GM12878 (cell line): ENCODE results near the gene ACTN2. TPM values are rescaled to one million over a fixed set of nuclear protein-coding genes. Genes with fewer than 3 reads are reported as not detected.

ENCODE experiments used
- ATAC-seq: fragments of 200-7000 bp; cut with Tn5 transposase; 3 replicates; pipeline ENCODE4 v1.9.1; 2020; ENCODE audit warnings: mild to moderate bottlenecking, moderate library complexity
- BruUV-seq: library from RNA; stranded (reverse); fragments of 400-500 nt; replicated peaks from 2 replicates; lab custom pipeline; 2021; lab: Mats Ljungman, UMichigan
- CTCF ChIA-PET: fragments of 300-600 bp; sonication (Branson Sonifier 250); formaldehyde crosslinking; extraction: SDS; loops from one replicate; lab custom pipeline; 2021; ENCODE audit warnings: inconsistent platforms; lab: Yijun Ruan, JAX
- POLR2A ChIA-PET: fragments of 350-600 bp; formaldehyde crosslinking; extraction: SDS; loops from one replicate; lab custom pipeline; 2021; ENCODE audit warnings: inconsistent platforms; lab: Charles Lee
- RAD21 ChIA-PET: fragments of 300-600 bp; sonication (Branson Sonifier 250); formaldehyde crosslinking; loops from one replicate; lab custom pipeline; 2023; ENCODE audit warnings: antibody characterized with exemption; ENCODE audit not compliant: unreplicated experiment; lab: Charles Lee
- SMC1A ChIA-PET: fragments of 300-600 bp; sonication (Branson Sonifier 250); formaldehyde crosslinking; loops from one replicate; lab custom pipeline; 2023; ENCODE audit not compliant: unreplicated experiment, uncharacterized antibody; lab: Charles Lee
- DNase-seq: peaks from one replicate; pipeline ENCODE4 v3.0.0-alpha.2; 2011; ENCODE audit warnings: low read depth, low spot score
- FAIRE-seq: peaks from 3 replicates; lab custom pipeline; 2011; peaks lifted over from hg19 to GRCh38; lab: Jason Lieb, UNC
- H2AFZ ChIP-seq: 2 replicates; pipeline ENCODE4 v1.6.0; 2011; ENCODE audit warnings: low read depth, low read length, control low read depth; ENCODE audit not compliant: control insufficient read depth
- H3K27ac ChIP-seq: 2 replicates; pipeline ENCODE4 v1.5.1; 2011; ENCODE audit warnings: control low read depth; ENCODE audit not compliant: control insufficient read depth, insufficient read depth
- H3K27me3 ChIP-seq, 2 experiments: replicated peaks in 1 of 2; 2 replicates each; pipeline versions ENCODE4 v1.6.0 to v1.6.1; 2011; ENCODE audit warnings: low read length in 1 of 2; ENCODE audit not compliant: control insufficient read depth in 2 of 2, insufficient read depth in 2 of 2
- H3K36me3 ChIP-seq, 2 experiments: 2 replicates each; pipeline ENCODE4 v1.5.1; 2011; ENCODE audit warnings: low read length in 1 of 2; ENCODE audit not compliant: control insufficient read depth in 2 of 2, insufficient read depth in 2 of 2
- H3K4me1 ChIP-seq: 2 replicates; pipeline ENCODE4 v1.6.1; 2011; ENCODE audit warnings: mild to moderate bottlenecking, low read length, moderate library complexity, mixed read lengths; ENCODE audit not compliant: control insufficient read depth, insufficient read depth
- H3K4me2 ChIP-seq: 2 replicates; pipeline ENCODE4 v1.6.0; 2011; ENCODE audit warnings: control low read depth; ENCODE audit not compliant: control insufficient read depth, insufficient read depth
- H3K4me3 ChIP-seq: fragments of 200-600 bp; sonication (generic); 2 replicates; pipeline ENCODE4 v1.5.1; 2016
- H3K79me2 ChIP-seq: 2 replicates; pipeline ENCODE4 v1.6.0; 2011; ENCODE audit warnings: low read length; ENCODE audit not compliant: control insufficient read depth, insufficient read depth
- H3K9ac ChIP-seq: 2 replicates; pipeline ENCODE4 v1.8.0; 2011; ENCODE audit warnings: low read length, control low read depth, mixed read lengths; ENCODE audit not compliant: control insufficient read depth, insufficient read depth
- H3K9me3 ChIP-seq: replicated peaks from 3 replicates; pipeline ENCODE4 v1.5.1; 2011; ENCODE audit warnings: mild to moderate bottlenecking, low read length; ENCODE audit not compliant: control insufficient read depth, insufficient read depth
- H4K20me1 ChIP-seq: 2 replicates; pipeline ENCODE4 v1.6.0; 2011; ENCODE audit not compliant: control insufficient read depth, insufficient read depth
- ATF3 ChIP-seq: IDR thresholded peaks from 2 replicates; pipeline ENCODE4 v1.6.1; 2011; ENCODE audit warnings: low read depth, mild to moderate bottlenecking, low read length, moderate library complexity, borderline replicate concordance; ENCODE audit errors: extremely low read depth
- BHLHE40 ChIP-seq, 2 experiments: fragments of 450-650 bp in 1 of 2; IDR thresholded peaks; 2 replicates each; pipeline ENCODE4 v1.6.1; 2011 to 2017; ENCODE audit warnings: low read depth in 2 of 2, borderline replicate concordance in 1 of 2, improper control_type of control experiment in 1 of 2, low read length in 1 of 2, mild to moderate bottlenecking in 1 of 2
- ETV6 ChIP-seq, 2 experiments: fragments of 450-650 bp in 1 of 2; IDR thresholded peaks in 1 of 2; conservative IDR thresholded peaks in 1 of 2; 2 replicates each; pipeline ENCODE4 v1.6.1; 2014; ENCODE audit warnings: antibody characterized with exemption in 1 of 2, borderline replicate concordance in 1 of 2, low read depth in 1 of 2, mild to moderate bottlenecking in 1 of 2, moderate library complexity in 1 of 2
- FOXK2 ChIP-seq: fragments of 450-650 bp; IDR thresholded peaks from 2 replicates; pipeline ENCODE4 v1.6.1; 2017; ENCODE audit warnings: mild to moderate bottlenecking, moderate library complexity
- IRF3 ChIP-seq: fragments of 450-650 bp; IDR thresholded peaks from 2 replicates; pipeline ENCODE4 v1.6.1; 2014; ENCODE audit warnings: mild to moderate bottlenecking
- KLF5 ChIP-seq: fragments of 450-650 bp; IDR thresholded peaks from 2 replicates; pipeline ENCODE4 v1.6.1; 2014; ENCODE audit warnings: mild to moderate bottlenecking; ENCODE audit not compliant: partially characterized antibody
- LARP7 ChIP-seq: fragments of 450-650 bp; IDR thresholded peaks from 2 replicates; pipeline ENCODE4 v1.6.1; 2017; ENCODE audit warnings: mild to moderate bottlenecking
- NBN ChIP-seq: fragments of 450-650 bp; IDR thresholded peaks from 2 replicates; pipeline ENCODE4 v1.6.1; 2016
- RAD51 ChIP-seq: fragments of 450-650 bp; IDR thresholded peaks from 2 replicates; pipeline ENCODE4 v1.6.1; 2016; ENCODE audit warnings: moderate library complexity, mild to moderate bottlenecking, inconsistent platforms
- SMAD1 ChIP-seq: fragments of 450-650 bp; IDR thresholded peaks from 2 replicates; pipeline ENCODE4 v1.6.1; 2018; ENCODE audit warnings: mild to moderate bottlenecking, low read depth; ENCODE audit not compliant: partially characterized antibody
- STAT1 ChIP-seq: fragments of 450-650 bp; conservative IDR thresholded peaks from 2 replicates; pipeline ENCODE4 v1.6.1; 2014; ENCODE audit warnings: antibody characterized with exemption, mild to moderate bottlenecking
- TAF1 ChIP-seq: IDR thresholded peaks from 2 replicates; pipeline ENCODE4 v1.6.1; 2011; ENCODE audit warnings: mild to moderate bottlenecking, low read depth, low read length, borderline replicate concordance
- TBL1XR1 ChIP-seq: IDR thresholded peaks from 2 replicates; pipeline ENCODE4 v1.6.1; 2012; ENCODE audit warnings: low read depth, low read length, improper control_type of control experiment
- ZNF217 ChIP-seq: fragments of 450-650 bp; IDR thresholded peaks from 2 replicates; pipeline ENCODE4 v1.6.1; 2017; ENCODE audit warnings: antibody characterized with exemption, mild to moderate bottlenecking
- ZNF592 ChIP-seq: fragments of 450-650 bp; IDR thresholded peaks from 2 replicates; pipeline ENCODE4 v1.6.1; 2017; ENCODE audit warnings: mild to moderate bottlenecking, moderate library complexity
- WGBS: methylation state at CpG from one replicate; pipeline ENCODE4 v1.1.6; 2016; ENCODE audit warnings: low lambda C conversion rate; ENCODE audit not compliant: insufficient replicate concordance, insufficient coverage; ENCODE audit errors: missing lambda C conversion rate; 5-methylcytosine and 5-hydroxymethylcytosine counted together
- in situ Hi-C: fragments of 300-500 bp; cut with MboI; formaldehyde crosslinking; loops from 9 replicates; pipeline ENCODE4 v1.14.3; 2018; ENCODE audit warnings: mixed read lengths
- intact Hi-C: fragments of 100-400 bp; cut with micrococcal nuclease; formaldehyde crosslinking; loops from one replicate; pipeline ENCODE4 v1.14.2; 2022; ENCODE audit not compliant: unreplicated experiment
- polyA plus RNA-seq, 11 experiments: library from polyadenylated mRNA; depleted of rRNA in 4 of 11; unstranded in 6 of 11; stranded (reverse) in 5 of 11; fragments of >200 nt; fragmentation: Nextera tagmentation in 4 of 11; fragmentation: Illumina TruSeq in 1 of 11; extraction: Ambion mirVana in 4 of 11; extraction: Trizol in 1 of 11; gene quantifications; 1 replicate in 1 of 11; 2 replicates in 10 of 11; pipeline versions ENCODE4 v1.2.1 to v1.2.3, GENCODE V29; 2011 to 2016; ENCODE audit warnings: inconsistent platforms in 2 of 11, missing spikeins in 2 of 11, low read depth in 1 of 11
- total RNA-seq, 4 experiments: library from RNA; depleted of rRNA in 3 of 4; stranded (reverse); fragments of >200 nt in 3 of 4; fragmentation: Illumina TruSeq in 1 of 4; extraction: Trizol in 1 of 4; gene quantifications; 2 replicates each; pipeline versions ENCODE4 v1.2.1 to v1.2.3, GENCODE V29; 2013 to 2021
- TF ChIP-seq, protein P1 (sequence below): fragments of 450-650 bp; IDR thresholded peaks from 2 replicates; pipeline ENCODE4 v1.6.1; 2017; ENCODE audit warnings: mild to moderate bottlenecking

ACTN2 gene
- total and polyA plus RNA-seq, 10 of the 15 experiments (the other 5 are each of a cell fraction or from before 2014, with no cell fraction given), result 0.10 TPM; not detected in 9

DNA sequence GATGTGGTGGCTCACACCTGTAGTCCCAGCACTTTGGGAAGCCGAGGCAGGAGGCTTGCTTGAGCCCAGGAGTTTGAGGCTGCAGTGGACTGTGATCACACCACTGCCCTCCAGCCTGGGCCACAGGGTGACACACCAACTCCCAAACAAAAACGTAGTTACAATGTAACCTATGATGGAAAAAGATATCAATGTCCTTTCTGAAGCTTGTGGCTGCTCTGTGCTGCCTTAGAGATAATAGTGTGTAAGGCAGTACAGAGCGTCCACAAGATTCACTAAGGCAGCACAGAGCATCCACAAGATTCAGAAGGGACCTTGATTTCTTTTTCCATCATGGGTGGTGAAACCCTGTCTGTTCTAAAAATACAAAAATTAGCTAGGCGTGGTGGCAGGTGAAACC is 42.5 kb downstream of the ACTN2 start (continued):
- TF ChIP-seq FOXK2 (no peak), IRF3 (no peak)

- WGBS, result 27% methylated on average over 3 of the region's 3 CpGs
- Histone ChIP-seq H3K9ac (no peak overlapping the region), H3K4me1 (peaks cover 3% of the 10 kb centered on the region), H3K4me3 (no peak overlapping the region), H3K27ac (no peak overlapping the region), H3K9me3 (no peaks in the 10 kb centered on the region), H4K20me1 (no peaks in the 10 kb centered on the region), H3K36me3 (no peaks in the 10 kb centered on the region), H3K4me2 (no peak overlapping the region), H3K27me3 (no peaks in the 10 kb centered on the region), H2AFZ (peak overlapping the region; percentile 29), H3K79me2 (no peaks in the 10 kb centered on the region)
- DNase-seq (no peak), ATAC-seq (peak; percentile 59), FAIRE-seq (no peak)
- in situ Hi-C loops (no loop called here), intact Hi-C loops (no loop called here)
- CTCF ChIA-PET, result no interaction called here
- RAD21 ChIA-PET, result no interaction called here
- POLR2A ChIA-PET, result no interaction called here
- no peak for TF ChIP-seq ZNF217
- TF ChIP-seq KLF5, result no peak
- TF ChIP-seq ZNF592, result no peak
- no peak for TF ChIP-seq TAF1
- TF ChIP-seq ETV6 (conservative IDR thresholded peaks at IDR 0.05 in 1 of 2, IDR thresholded peaks at IDR 0.05 in 1 of 2; ENCODE audit: borderline replicate concordance in 1 of 2, low read depth in 1 of 2), result no peak
- TF ChIP-seq RAD51, result no peak
- TF ChIP-seq TBL1XR1, result no peak
- no peak for TF ChIP-seq SMAD1
- TF ChIP-seq ATF3, result no peak
- TF ChIP-seq NBN, result no peak
- no peak for TF ChIP-seq STAT1
- TF ChIP-seq, protein P1, sequence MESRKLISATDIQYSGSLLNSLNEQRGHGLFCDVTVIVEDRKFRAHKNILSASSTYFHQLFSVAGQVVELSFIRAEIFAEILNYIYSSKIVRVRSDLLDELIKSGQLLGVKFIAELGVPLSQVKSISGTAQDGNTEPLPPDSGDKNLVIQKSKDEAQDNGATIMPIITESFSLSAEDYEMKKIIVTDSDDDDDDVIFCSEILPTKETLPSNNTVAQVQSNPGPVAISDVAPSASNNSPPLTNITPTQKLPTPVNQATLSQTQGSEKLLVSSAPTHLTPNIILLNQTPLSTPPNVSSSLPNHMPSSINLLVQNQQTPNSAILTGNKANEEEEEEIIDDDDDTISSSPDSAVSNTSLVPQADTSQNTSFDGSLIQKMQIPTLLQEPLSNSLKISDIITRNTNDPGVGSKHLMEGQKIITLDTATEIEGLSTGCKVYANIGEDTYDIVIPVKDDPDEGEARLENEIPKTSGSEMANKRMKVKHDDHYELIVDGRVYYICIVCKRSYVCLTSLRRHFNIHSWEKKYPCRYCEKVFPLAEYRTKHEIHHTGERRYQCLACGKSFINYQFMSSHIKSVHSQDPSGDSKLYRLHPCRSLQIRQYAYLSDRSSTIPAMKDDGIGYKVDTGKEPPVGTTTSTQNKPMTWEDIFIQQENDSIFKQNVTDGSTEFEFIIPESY, result no peak
- TF ChIP-seq LARP7, result no peak
- TF ChIP-seq BHLHE40 (IDR thresholded peaks at IDR 0.05; ENCODE audit: borderline replicate concordance in 1 of 2, low read depth in 2 of 2, low read length in 1 of 2), result no peak
- no TSS peak for BruUV-seq
- SMC1A ChIA-PET, result no interaction called here
Observed at GRCh38 chr1:236733653-236734052, 47.4 kb downstream of the ACTN2 start.
